ENCODE results near the gene SIRPG.

GRCh38 chr20:1651268-1652058, 6.1 kb downstream of the SIRPG start:
- TF ChIP-seq POLR2A (IDR thresholded peaks at IDR 0.05) (no peak), POLR2AphosphoS5 (IDR thresholded peaks at IDR 0.05) (no peak)
- TF ChIP-seq, protein P1, sequence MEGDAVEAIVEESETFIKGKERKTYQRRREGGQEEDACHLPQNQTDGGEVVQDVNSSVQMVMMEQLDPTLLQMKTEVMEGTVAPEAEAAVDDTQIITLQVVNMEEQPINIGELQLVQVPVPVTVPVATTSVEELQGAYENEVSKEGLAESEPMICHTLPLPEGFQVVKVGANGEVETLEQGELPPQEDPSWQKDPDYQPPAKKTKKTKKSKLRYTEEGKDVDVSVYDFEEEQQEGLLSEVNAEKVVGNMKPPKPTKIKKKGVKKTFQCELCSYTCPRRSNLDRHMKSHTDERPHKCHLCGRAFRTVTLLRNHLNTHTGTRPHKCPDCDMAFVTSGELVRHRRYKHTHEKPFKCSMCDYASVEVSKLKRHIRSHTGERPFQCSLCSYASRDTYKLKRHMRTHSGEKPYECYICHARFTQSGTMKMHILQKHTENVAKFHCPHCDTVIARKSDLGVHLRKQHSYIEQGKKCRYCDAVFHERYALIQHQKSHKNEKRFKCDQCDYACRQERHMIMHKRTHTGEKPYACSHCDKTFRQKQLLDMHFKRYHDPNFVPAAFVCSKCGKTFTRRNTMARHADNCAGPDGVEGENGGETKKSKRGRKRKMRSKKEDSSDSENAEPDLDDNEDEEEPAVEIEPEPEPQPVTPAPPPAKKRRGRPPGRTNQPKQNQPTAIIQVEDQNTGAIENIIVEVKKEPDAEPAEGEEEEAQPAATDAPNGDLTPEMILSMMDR (IDR thresholded peaks at IDR 0.05): no peak

All from prostate gland (tissue), 2 donors.